Endothelial cell of umbilical vein (primary cell): ENCODE measurements around the gene ATIC. TPM values are rescaled to one million over a fixed set of nuclear protein-coding genes. Genes with fewer than 3 reads are reported as not detected.

Experiments
- BruUV-seq: library from RNA; stranded (reverse); fragments of 400-500 nt; replicated peaks from 2 replicates; lab custom pipeline; 2021; lab: Mats Ljungman, UMichigan
- CTCF ChIA-PET: fragments of 300-600, 350-600 bp; sonication (Branson Sonifier 250); formaldehyde crosslinking; loops from one replicate; lab custom pipeline; 2021; ENCODE audit warnings: antibody characterized with exemption, inconsistent platforms; lab: Charles Lee
- POLR2A ChIA-PET: fragments of 300-600, 350-600 bp; sonication (Branson Sonifier 250); formaldehyde crosslinking; loops from one replicate; lab custom pipeline; 2021; ENCODE audit warnings: antibody characterized with exemption, inconsistent platforms; lab: Charles Lee
- DNase-seq: peaks from one replicate; pipeline ENCODE4 v3.0.0-alpha.2; 2011; ENCODE audit warnings: low read depth, low spot score
- FAIRE-seq: peaks from 2 replicates; lab custom pipeline; 2011; peaks lifted over from hg19 to GRCh38; lab: Jason Lieb, UNC
- H2AFZ ChIP-seq: 2 replicates; pipeline ENCODE4 v1.6.0; 2012; ENCODE audit warnings: low read depth, low read length, control low read depth, inconsistent platforms
- H3K27ac ChIP-seq: 2 replicates; pipeline ENCODE4 v1.5.1; 2011; ENCODE audit warnings: low read depth, mild to moderate bottlenecking, control low read depth, low read length, moderate library complexity; ENCODE audit not compliant: insufficient read depth
- H3K27me3 ChIP-seq, 2 experiments: 2 replicates each; pipeline versions ENCODE4 v1.6.0 to v1.6.1; 2011; ENCODE audit warnings: low read length in 2 of 2, mixed read lengths in 1 of 2; ENCODE audit not compliant: control insufficient read depth in 2 of 2, insufficient read depth in 2 of 2
- H3K36me3 ChIP-seq, 2 experiments: 2 replicates in 1 of 2; 3 replicates in 1 of 2; pipeline ENCODE4 v1.5.1; 2011; ENCODE audit warnings: low read length in 2 of 2, mild to moderate bottlenecking in 1 of 2, moderate library complexity in 1 of 2; ENCODE audit not compliant: control insufficient read depth in 2 of 2, insufficient read depth in 2 of 2; ENCODE audit errors: extremely low read depth in 1 of 2
- H3K4me1 ChIP-seq: 3 replicates; pipeline ENCODE4 v1.5.1; 2011; ENCODE audit warnings: mild to moderate bottlenecking, low read length; ENCODE audit not compliant: control insufficient read depth, insufficient read depth; ENCODE audit errors: extremely low read depth
- H3K4me2 ChIP-seq: 2 replicates; pipeline ENCODE4 v1.6.1; 2011; ENCODE audit warnings: low read length, control low read depth, mixed read lengths; ENCODE audit not compliant: insufficient read depth
- H3K4me3 ChIP-seq, 3 experiments: fragments of 200-600 bp in 1 of 3; sonication (generic), shearing (Covaris generic) in 1 of 3; replicated peaks in 1 of 3; 2 replicates each; pipeline ENCODE4 v1.5.1; 2011 to 2016; ENCODE audit warnings: control low read depth in 3 of 3, low read length in 3 of 3, mild to moderate bottlenecking in 2 of 3, inconsistent platforms in 1 of 3, low read depth in 1 of 3, moderate library complexity in 1 of 3; ENCODE audit not compliant: insufficient read depth in 1 of 3
- H3K79me2 ChIP-seq: 2 replicates; pipeline ENCODE4 v1.6.0; 2012; ENCODE audit warnings: low read length, inconsistent platforms; ENCODE audit not compliant: control insufficient read depth, insufficient read depth
- H3K9ac ChIP-seq: replicated peaks from 2 replicates; pipeline ENCODE3; 2011; ENCODE audit warnings: low read length, control low read depth; ENCODE audit not compliant: insufficient read depth; ENCODE audit errors: extremely low read depth
- H3K9me1 ChIP-seq: replicated peaks from 3 replicates; pipeline ENCODE4 v1.6.0; 2011; ENCODE audit warnings: mild to moderate bottlenecking, low read length; ENCODE audit not compliant: control insufficient read depth, insufficient read depth; ENCODE audit errors: extremely low read depth
- H3K9me3 ChIP-seq: replicated peaks from 2 replicates; pipeline ENCODE4 v1.5.1; 2012; ENCODE audit warnings: low read length, inconsistent platforms; ENCODE audit not compliant: control insufficient read depth, insufficient read depth
- H4K20me1 ChIP-seq: replicated peaks from 2 replicates; pipeline ENCODE3; 2011; ENCODE audit warnings: mild to moderate bottlenecking, low read length; ENCODE audit not compliant: control insufficient read depth, insufficient read depth; ENCODE audit errors: extremely low read depth
- CTCF ChIP-seq, 2 donors: IDR thresholded peaks; 1 replicate in 1 of 2; 2 replicates in 1 of 2; pipeline ENCODE4 v1.5.1; 2011; ENCODE audit warnings: low read length in 2 of 2, mild to moderate bottlenecking in 2 of 2, moderate library complexity in 2 of 2, control low read depth in 1 of 2, inconsistent platforms in 1 of 2, low read depth in 1 of 2; ENCODE audit not compliant: insufficient read depth in 1 of 2; ENCODE audit errors: extremely low read depth in 1 of 2
- FOS ChIP-seq: IDR thresholded peaks from 2 replicates; pipeline ENCODE4 v1.6.1; 2011; ENCODE audit warnings: mild to moderate bottlenecking, low read length, moderate library complexity, borderline replicate concordance; ENCODE audit not compliant: insufficient read depth
- GATA2 ChIP-seq: IDR thresholded peaks from 2 replicates; pipeline ENCODE4 v1.7.0; 2011; ENCODE audit warnings: low read depth, mild to moderate bottlenecking, moderate library complexity, mixed read lengths, low read length; ENCODE audit not compliant: insufficient read length, insufficient read depth
- MYC ChIP-seq: IDR thresholded peaks from one replicate; pipeline ENCODE4 v1.6.1; 2011; ENCODE audit warnings: mild to moderate bottlenecking, low read depth, low read length
- POLR2A ChIP-seq: IDR thresholded peaks from 2 replicates; pipeline ENCODE4 v1.6.1; 2012; ENCODE audit warnings: low read depth, mild to moderate bottlenecking, control low read depth, low read length
- POLR2AphosphoS5 ChIP-seq: IDR thresholded peaks from 2 replicates; pipeline ENCODE4 v1.6.1; 2012; ENCODE audit warnings: low read depth, mild to moderate bottlenecking, control low read depth, low read length, moderate library complexity; ENCODE audit not compliant: insufficient read depth
- dilution Hi-C: fragments of 300-500 bp; cut with MboI; formaldehyde crosslinking; loops from one replicate; pipeline ENCODE4 v1.15.0; 2019; ENCODE audit warnings: low sequenced_read_pairs; ENCODE audit not compliant: extremely low pct_ligation_motif_present
- intact Hi-C: fragments of 100-400 bp; cut with micrococcal nuclease; formaldehyde crosslinking; loops from one replicate; pipeline ENCODE4 v1.10.0; 2022
- polyA plus RNA-seq, 4 experiments: library from polyadenylated mRNA; depleted of rRNA in 3 of 4; stranded (reverse) in 3 of 4; unstranded in 1 of 4; fragments of >200 nt; gene quantifications; 2 replicates each; pipeline versions ENCODE4 v1.2.1 to v1.2.3, GENCODE V29; 2011 to 2012; ENCODE audit warnings: missing spikeins in 1 of 4
- total RNA-seq: library from RNA; stranded (reverse); gene quantifications from 2 replicates; pipeline ENCODE4 v1.2.3, GENCODE V29; 2021
- TF ChIP-seq, protein P1 (sequence below): IDR thresholded peaks from 2 replicates; pipeline ENCODE4 v1.6.1; 2011; ENCODE audit not compliant: insufficient read depth, insufficient read length

ATIC gene
- total and polyA plus RNA-seq, 2 donors (not counting 3 experiments of a cell fraction or from before 2014, with no cell fraction given), result 29.5 to 80.2 TPM

- FAIRE-seq (no peak), DNase-seq (no peak)
- H3K9me3 ChIP-seq, result no peaks in the 10 kb centered on the region
- no peak overlapping the region for H3K9ac ChIP-seq
- no peak overlapping the region for H2AFZ ChIP-seq
- no peak overlapping the region for H3K4me2 ChIP-seq
- intact Hi-C loops (no loop called here), dilution Hi-C loops (no loop called here)
- no peaks in the 10 kb centered on the region for H3K36me3 ChIP-seq
- no peaks in the 10 kb centered on the region for H3K4me1 ChIP-seq
- TF ChIP-seq POLR2A (no peak), POLR2AphosphoS5 (no peak), MYC (no peak), CTCF (IDR thresholded peaks at IDR 0.05; ENCODE audit: extremely low read depth in 1 of 2, insufficient read depth in 1 of 2, low read depth in 1 of 2, low read length in 2 of 2) (no peak)
- TF ChIP-seq, protein P1, sequence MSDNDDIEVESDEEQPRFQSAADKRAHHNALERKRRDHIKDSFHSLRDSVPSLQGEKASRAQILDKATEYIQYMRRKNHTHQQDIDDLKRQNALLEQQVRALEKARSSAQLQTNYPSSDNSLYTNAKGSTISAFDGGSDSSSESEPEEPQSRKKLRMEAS, result no peak
- no peaks in the 10 kb centered on the region for H3K79me2 ChIP-seq
- no peak overlapping the region for H3K27ac ChIP-seq
- ChIA-PET POLR2A (no interaction called here), CTCF (no interaction called here)
- H3K9me1 ChIP-seq, result no peaks in the 10 kb centered on the region
- peaks cover 0 to 7% of the 10 kb centered on the region in 2 experiments for H3K27me3 ChIP-seq
- BruUV-seq, result no TSS peak
- H3K4me3 ChIP-seq, result no peak overlapping the region
- H4K20me1 ChIP-seq, result no peaks in the 10 kb centered on the region
Observed at GRCh38 chr2:215262303-215262702, 49.6 kb upstream of the ATIC start.

- Histone ChIP-seq H3K79me2 (no peaks in the 10 kb centered on the region), H3K36me3 (no peaks in the 10 kb centered on the region), H3K4me2 (no peak overlapping the region), H3K9ac (no peak overlapping the region), H3K4me3 (no peak overlapping the region), H2AFZ (no peak overlapping the region), H3K9me1 (no peaks in the 10 kb centered on the region), H3K4me1 (no peaks in the 10 kb centered on the region), H3K9me3 (no peaks in the 10 kb centered on the region), H3K27ac (no peak overlapping the region), H4K20me1 (no peaks in the 10 kb centered on the region), H3K27me3 (peaks cover 0 to 7% of the 10 kb centered on the region in 2 experiments)
- ChIA-PET POLR2A (no interaction called here), CTCF (no interaction called here)
- TF ChIP-seq, protein P1, result no peak
- TF ChIP-seq GATA2, result no peak
- TF ChIP-seq POLR2A, result no peak
- TF ChIP-seq FOS, result no peak
- intact Hi-C loops (no loop called here), dilution Hi-C loops (no loop called here)
- FAIRE-seq (no peak), DNase-seq (no peak)
- BruUV-seq, result no TSS peak
Observed at GRCh38 chr2:215262741-215263362, 49.0 kb upstream of the ATIC start.
